GM12801 (cell line): ENCODE measurements around the gene NUP210.

ENCODE experiments used
- CTCF ChIP-seq: IDR thresholded peaks from one replicate; pipeline ENCODE4 v1.5.1; 2011; ENCODE audit warnings: control low read depth; ENCODE audit not compliant: insufficient read length; ENCODE audit errors: extremely low read depth

The NUP210 gene

GRCh38 chr3:13420045-13420830 is at the start of gene NUP210:
Gene NUP210, minus strand, starts transcription at chr3:13420322. Its CDS starts 96 bp downstream, at chr3:13420226.
- TF ChIP-seq CTCF, result no peak

DNA sequence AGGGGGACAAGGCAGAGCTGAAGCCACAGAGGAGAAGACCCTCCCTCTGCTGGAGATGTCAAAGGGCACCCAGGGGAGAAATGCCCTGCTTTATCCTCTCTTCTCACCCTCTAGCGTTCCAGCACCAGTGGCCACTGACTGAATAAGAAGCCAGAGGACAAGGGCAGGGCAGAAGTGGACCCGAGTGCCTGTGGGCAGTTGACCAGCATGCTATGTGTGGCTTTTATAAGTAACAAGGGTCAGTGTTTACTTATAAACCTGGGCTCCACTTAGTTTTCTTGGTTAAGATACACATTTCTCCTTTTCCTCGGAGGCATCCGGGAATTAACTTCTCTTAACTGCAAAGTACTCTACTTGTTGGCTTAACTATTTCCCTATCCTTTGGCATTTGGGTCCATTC is 46.7 kb upstream of the NUP210 start:
- no peak for TF ChIP-seq CTCF

DNA sequence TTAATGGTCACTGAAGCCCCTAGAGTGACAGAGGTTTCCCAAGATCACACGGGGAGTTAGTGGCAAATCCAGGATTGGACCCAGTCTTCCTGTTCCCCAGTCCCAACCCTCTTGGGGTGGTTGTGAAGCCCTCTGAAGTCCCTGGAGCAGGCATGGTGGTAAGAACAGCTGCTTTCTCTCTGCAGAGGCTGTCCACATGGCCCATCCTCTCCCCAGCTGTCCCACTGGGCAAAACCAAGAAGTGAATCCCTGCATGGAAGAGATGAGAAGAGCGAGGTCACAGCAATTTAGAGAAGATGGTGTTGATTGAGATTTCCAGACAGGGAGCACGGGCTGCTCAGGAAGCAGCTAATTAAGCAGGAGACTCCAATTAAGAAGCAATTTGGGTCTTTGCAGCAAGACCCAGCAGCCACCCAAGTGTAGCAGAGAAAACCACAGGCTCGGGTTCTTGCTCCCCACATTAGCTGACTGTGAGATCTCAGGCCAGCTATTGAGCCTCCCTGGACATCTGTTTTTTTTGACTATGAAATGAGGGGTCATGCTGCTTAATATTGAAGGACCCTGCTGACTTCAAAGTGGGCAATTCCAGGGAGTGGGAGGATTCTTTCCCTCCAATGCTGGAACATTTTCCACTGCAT is 45.2 kb upstream of the NUP210 start:
- no peak for TF ChIP-seq CTCF

- TF ChIP-seq CTCF, result no peak
Observed at GRCh38 chr3:13463618-13464400, 43.7 kb upstream of the NUP210 start.

DNA sequence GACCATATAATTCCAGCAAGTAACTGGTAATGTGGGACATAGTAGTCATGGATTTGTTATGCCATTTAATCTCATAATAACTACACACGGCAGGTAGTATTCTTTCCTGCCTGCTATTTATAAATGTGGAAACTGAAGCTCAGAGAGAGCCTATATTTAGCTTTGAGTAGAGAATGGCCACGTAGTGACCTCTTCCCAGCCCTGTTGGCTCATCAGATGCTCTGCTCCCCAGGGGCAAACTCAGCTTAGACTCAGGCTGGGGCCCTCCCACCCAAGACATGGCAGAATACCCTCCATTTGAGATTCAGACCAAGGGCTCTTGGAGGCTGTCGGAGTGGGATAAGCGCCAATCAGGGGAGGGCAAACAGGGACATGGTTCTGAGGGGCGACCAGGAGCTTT is 42.7 kb upstream of the NUP210 start:
- TF ChIP-seq CTCF, result no peak

GRCh38 chr3:13462125-13462629 is 42.1 kb upstream of the NUP210 start:
- no peak for TF ChIP-seq CTCF
